Measurements from ENCODE around the gene HTT-AS.

HTT-AS gene

GRCh38 chr4:3029464-3029863, 44.9 kb downstream of the HTT-AS start:
- DNase-seq (ENCODE audit: low read depth in 1 of 2, low spot score in 1 of 2), result no peak
- in situ Hi-C loops (cut with HindIII; ENCODE audit: low pct_unique_long_range_greater_than_20kb, low sequenced_read_pairs), result no loop called here
- no peak for TF ChIP-seq JUND (IDR thresholded peaks at IDR 0.05; ENCODE audit: low read depth)

- no peak for TF ChIP-seq JUND (IDR thresholded peaks at IDR 0.05; ENCODE audit: low read depth)
- in situ Hi-C loops (cut with HindIII; ENCODE audit: low pct_unique_long_range_greater_than_20kb, low sequenced_read_pairs), result no loop called here
- DNase-seq (ENCODE audit: low read depth in 1 of 2, low spot score in 1 of 2), result no peak
These were observed 47.8 kb downstream of the HTT-AS start for GRCh38 chr4:3026540-3026939.

- TF ChIP-seq JUND (IDR thresholded peaks at IDR 0.05; ENCODE audit: low read depth), result no peak
- in situ Hi-C loops (cut with HindIII; ENCODE audit: low pct_unique_long_range_greater_than_20kb, low sequenced_read_pairs), result no loop called here
- no peak for DNase-seq (ENCODE audit: low read depth in 1 of 2, low spot score in 1 of 2)
These were observed 48.5 kb downstream of the HTT-AS start for GRCh38 chr4:3025881-3026280.

- DNase-seq (ENCODE audit: low read depth in 1 of 2, low spot score in 1 of 2), result no peak
- TF ChIP-seq JUND (IDR thresholded peaks at IDR 0.05; ENCODE audit: low read depth), result no peak
- in situ Hi-C loops (cut with HindIII; ENCODE audit: low pct_unique_long_range_greater_than_20kb, low sequenced_read_pairs), result no loop called here
These were observed 51.7 kb downstream of the HTT-AS start for GRCh38 chr4:3022651-3023050.

- TF ChIP-seq JUND (IDR thresholded peaks at IDR 0.05; ENCODE audit: low read depth), result no peak
- in situ Hi-C loops (cut with HindIII; ENCODE audit: low pct_unique_long_range_greater_than_20kb, low sequenced_read_pairs), result no loop called here
- no peak for DNase-seq (ENCODE audit: low read depth in 1 of 2, low spot score in 1 of 2)
These were observed 52.2 kb downstream of the HTT-AS start for GRCh38 chr4:3022112-3022511.

- no peak for DNase-seq (ENCODE audit: low read depth in 1 of 2, low spot score in 1 of 2)
- no peak for TF ChIP-seq JUND (IDR thresholded peaks at IDR 0.05; ENCODE audit: low read depth)
- in situ Hi-C loops (cut with HindIII; ENCODE audit: low pct_unique_long_range_greater_than_20kb, low sequenced_read_pairs), result no loop called here
These were observed 52.7 kb downstream of the HTT-AS start for GRCh38 chr4:3021627-3022026.

- no peak for DNase-seq (ENCODE audit: low read depth in 1 of 2, low spot score in 1 of 2)
- in situ Hi-C loops (cut with HindIII; ENCODE audit: low pct_unique_long_range_greater_than_20kb, low sequenced_read_pairs), result no loop called here
- no peak for TF ChIP-seq JUND (IDR thresholded peaks at IDR 0.05; ENCODE audit: low read depth)
These were observed 53.2 kb downstream of the HTT-AS start for GRCh38 chr4:3021127-3021526.

GRCh38 chr4:3019145-3019846, 55.0 kb downstream of the HTT-AS start:
- no peak for DNase-seq (ENCODE audit: low read depth in 1 of 2, low spot score in 1 of 2)
- in situ Hi-C loops (cut with HindIII; ENCODE audit: low pct_unique_long_range_greater_than_20kb, low sequenced_read_pairs), result no loop called here
- no peak for TF ChIP-seq JUND (IDR thresholded peaks at IDR 0.05; ENCODE audit: low read depth)

- no peak for DNase-seq (ENCODE audit: low read depth in 1 of 2, low spot score in 1 of 2)
- in situ Hi-C loops (cut with HindIII; ENCODE audit: low pct_unique_long_range_greater_than_20kb, low sequenced_read_pairs), result no loop called here
- TF ChIP-seq JUND (IDR thresholded peaks at IDR 0.05; ENCODE audit: low read depth), result no peak
These were observed 56.8 kb downstream of the HTT-AS start for GRCh38 chr4:3017504-3017903.

- in situ Hi-C loops (cut with HindIII; ENCODE audit: low pct_unique_long_range_greater_than_20kb, low sequenced_read_pairs), result no loop called here
- no peak for TF ChIP-seq JUND (IDR thresholded peaks at IDR 0.05; ENCODE audit: low read depth)
These were observed 57.4 kb downstream of the HTT-AS start for GRCh38 chr4:3016961-3017360.

GRCh38 chr4:3013839-3014350, 60.4 kb downstream of the HTT-AS start:
- no peak for DNase-seq (ENCODE audit: low read depth in 1 of 2, low spot score in 1 of 2)
- in situ Hi-C loops (cut with HindIII; ENCODE audit: low pct_unique_long_range_greater_than_20kb, low sequenced_read_pairs), result no loop called here

More at GRCh38 chr4:3016961-3017360, 57.4 kb downstream of the HTT-AS start:
- DNase-seq (ENCODE audit: low read depth in 1 of 2, low spot score in 1 of 2), result no peak

More at GRCh38 chr4:3013839-3014350, 60.4 kb downstream of the HTT-AS start:
- no peak for TF ChIP-seq JUND (IDR thresholded peaks at IDR 0.05; ENCODE audit: low read depth)

Data from T47D (cell line).